SK-N-SH (cell line): ENCODE measurements around the gene AKT3. TPM values are rescaled to one million over a fixed set of nuclear protein-coding genes. Genes with fewer than 3 reads are reported as not detected.

Experiments used
- CTCF ChIA-PET: fragments of 300-600, 350-600 bp; formaldehyde crosslinking; extraction: SDS; loops from one replicate; lab custom pipeline; 2021; lab: Yijun Ruan, JAX
- POLR2A ChIA-PET: fragments of 350-600 bp; sonication (Branson Sonifier 250); formaldehyde crosslinking; extraction: SDS; loops from one replicate; lab custom pipeline; 2020; ENCODE audit warnings: antibody characterized with exemption, inconsistent platforms; lab: Yijun Ruan, JAX
- DNase-seq: peaks from one replicate; pipeline ENCODE4 v3.0.0; 2012
- H2AFZ ChIP-seq: fragments of 200-600 bp; sonication (generic); 2 replicates; pipeline ENCODE4 v1.8.1; 2016; ENCODE audit warnings: antibody characterized with exemption, mild to moderate bottlenecking, low read depth
- H3F3A ChIP-seq: fragments of 200-600 bp; sonication (generic); replicated peaks from 2 replicates; pipeline ENCODE3; 2016; ENCODE audit warnings: antibody characterized with exemption, mild to moderate bottlenecking; ENCODE audit not compliant: insufficient read depth
- H3K27ac ChIP-seq, 2 experiments: fragments of 200-500 bp in 1 of 2; fragments of 200-600 bp in 1 of 2; sonication (Bioruptor generic) in 1 of 2; sonication (generic), shearing (Covaris generic) in 1 of 2; 2 replicates each; pipeline versions ENCODE4 v1.5.1 to v1.6.1; 2014 to 2016; ENCODE audit warnings: low read depth in 2 of 2, inconsistent platforms in 1 of 2, low read length in 1 of 2, mild to moderate bottlenecking in 1 of 2, mixed read lengths in 1 of 2
- H3K27me3 ChIP-seq: fragments of 200-600 bp; sonication (generic), shearing (Covaris generic); 2 replicates; pipeline ENCODE4 v1.6.1; 2016; ENCODE audit warnings: mixed run types; ENCODE audit not compliant: insufficient read depth
- H3K36me3 ChIP-seq, 2 experiments: fragments of 200-500 bp in 1 of 2; fragments of 200-600 bp in 1 of 2; sonication (Bioruptor generic) in 1 of 2; sonication (generic) in 1 of 2; replicated peaks in 1 of 2; 2 replicates each; pipeline versions ENCODE3 to v1.5.1; 2014 to 2016; ENCODE audit warnings: low read length in 1 of 2, mild to moderate bottlenecking in 1 of 2; ENCODE audit not compliant: insufficient read depth in 2 of 2, control insufficient read depth in 1 of 2
- H3K4me1 ChIP-seq, 2 experiments: fragments of 200-500 bp in 1 of 2; fragments of 200-600 bp in 1 of 2; sonication (Bioruptor generic) in 1 of 2; sonication (generic), shearing (Covaris generic) in 1 of 2; 2 replicates each; pipeline versions ENCODE4 v1.5.1 to v1.6.1; 2014 to 2016; ENCODE audit warnings: low read depth in 1 of 2, low read length in 1 of 2, mixed run types in 1 of 2; ENCODE audit not compliant: insufficient read depth in 2 of 2, control insufficient read depth in 1 of 2
- H3K4me2 ChIP-seq: fragments of 200-600 bp; sonication (generic), shearing (Covaris generic); 2 replicates; pipeline ENCODE4 v1.6.1; 2017; ENCODE audit warnings: mixed run types
- H3K4me3 ChIP-seq, 2 experiments: fragments of 200-500 bp in 1 of 2; fragments of 200-600 bp in 1 of 2; sonication (Bioruptor generic) in 1 of 2; sonication (generic), shearing (Covaris generic) in 1 of 2; 2 replicates each; pipeline versions ENCODE4 v1.5.1 to v1.8.1; 2014 to 2016; ENCODE audit warnings: low read depth in 2 of 2, inconsistent platforms in 1 of 2, low read length in 1 of 2, mild to moderate bottlenecking in 1 of 2, mixed read lengths in 1 of 2, moderate library complexity in 1 of 2
- H3K79me2 ChIP-seq: fragments of 200-600 bp; sonication (generic); 2 replicates; pipeline ENCODE4 v1.8.1; 2017; ENCODE audit warnings: mild to moderate bottlenecking; ENCODE audit not compliant: insufficient read depth
- H3K9ac ChIP-seq: fragments of 200-600 bp; sonication (generic); 2 replicates; pipeline ENCODE4 v1.6.1; 2017; ENCODE audit warnings: mixed run types
- H3K9me2 ChIP-seq: fragments of 200-600 bp; sonication (generic); 2 replicates; pipeline ENCODE4 v1.6.1; 2017; ENCODE audit warnings: mixed run types
- H3K9me3 ChIP-seq: fragments of 200-600 bp; sonication (generic); 2 replicates; pipeline ENCODE4 v1.6.1; 2017; ENCODE audit warnings: mixed run types, mild to moderate bottlenecking, moderate library complexity
- H4K20me1 ChIP-seq: fragments of 200-600 bp; sonication (generic); 2 replicates; pipeline ENCODE4 v1.6.1; 2017; ENCODE audit warnings: mild to moderate bottlenecking, mixed run types; ENCODE audit not compliant: insufficient read depth
- CHD2 ChIP-seq: fragments of 150-350 bp; IDR thresholded peaks from 2 replicates; pipeline ENCODE4 v1.6.1; 2018; ENCODE audit warnings: low read length; ENCODE audit not compliant: partially characterized antibody
- ELF1 ChIP-seq: IDR thresholded peaks from 2 replicates; pipeline ENCODE4 v1.4.0; 2012
- EP300 ChIP-seq, 2 experiments: IDR thresholded peaks; 2 replicates each; pipeline versions ENCODE4 v1.4.0 to v1.6.1; 2012; ENCODE audit warnings: borderline replicate concordance in 1 of 2, low read depth in 1 of 2, low read length in 1 of 2
- EZH2phosphoT487 ChIP-seq: fragments of 200-600 bp; sonication (generic); IDR thresholded peaks from 2 replicates; pipeline ENCODE4 v1.6.1; 2017; ENCODE audit warnings: low read depth, mixed run types, mild to moderate bottlenecking, antibody characterized with exemption, moderate library complexity, borderline replicate concordance
- FOXJ3 ChIP-seq: sonication (generic); formaldehyde crosslinking; IDR thresholded peaks from 2 replicates; pipeline ENCODE4 v1.5.1; 2020; ENCODE audit warnings: mild to moderate bottlenecking, missing genetic modification reagents
- FOXM1 ChIP-seq: IDR thresholded peaks from 2 replicates; pipeline ENCODE4 v1.4.0; 2012; ENCODE audit warnings: low read depth, mild to moderate bottlenecking
- GABPA ChIP-seq: IDR thresholded peaks from 2 replicates; pipeline ENCODE4 v1.4.0; 2012; ENCODE audit warnings: low read depth, mild to moderate bottlenecking
- GATA2 ChIP-seq: sonication (generic); formaldehyde crosslinking; IDR thresholded peaks from 2 replicates; pipeline ENCODE4 v1.5.0; 2020; ENCODE audit warnings: mild to moderate bottlenecking, missing genetic modification reagents
- JUND ChIP-seq: IDR thresholded peaks from 2 replicates; pipeline ENCODE4 v1.4.0; 2012
- MEF2A ChIP-seq: IDR thresholded peaks from 2 replicates; pipeline ENCODE4 v1.4.0; 2012; ENCODE audit warnings: low read depth, borderline replicate concordance
- MXI1 ChIP-seq: IDR thresholded peaks from 2 replicates; pipeline ENCODE4 v1.6.1; 2012; ENCODE audit warnings: mild to moderate bottlenecking, low read depth, low read length, improper control_type of control experiment
- NFIC ChIP-seq: IDR thresholded peaks from 2 replicates; pipeline ENCODE4 v1.4.0; 2012; ENCODE audit warnings: borderline replicate concordance
- NRF1 ChIP-seq: IDR thresholded peaks from 2 replicates; pipeline ENCODE4 v1.6.1; 2012; ENCODE audit warnings: low read depth, mild to moderate bottlenecking, low read length
- RCOR1 ChIP-seq: fragments of 150-350 bp; IDR thresholded peaks from 2 replicates; pipeline ENCODE4 v1.6.1; 2017; ENCODE audit warnings: antibody characterized with exemption, low read length
- RFX5 ChIP-seq: IDR thresholded peaks from 2 replicates; pipeline ENCODE4 v1.6.1; 2012; ENCODE audit warnings: mild to moderate bottlenecking, improper control_type of control experiment, low read length
- RXRA ChIP-seq: IDR thresholded peaks from 2 replicates; pipeline ENCODE4 v1.4.0; 2012; ENCODE audit warnings: low read depth, mild to moderate bottlenecking, borderline replicate concordance
- SIN3A ChIP-seq: IDR thresholded peaks from 2 replicates; pipeline ENCODE4 v1.6.1; 2012; ENCODE audit warnings: low read depth, mild to moderate bottlenecking, low read length, moderate library complexity, borderline replicate concordance
- SMC3 ChIP-seq: IDR thresholded peaks from 2 replicates; pipeline ENCODE4 v1.6.1; 2012; ENCODE audit warnings: low read depth, low read length, improper control_type of control experiment
- TEAD4 ChIP-seq: IDR thresholded peaks from 2 replicates; pipeline ENCODE4 v1.4.0; 2012; ENCODE audit warnings: mild to moderate bottlenecking, borderline replicate concordance; ENCODE audit not compliant: insufficient read depth
- YY1 ChIP-seq: IDR thresholded peaks from 2 replicates; pipeline ENCODE4 v1.4.0; 2012; ENCODE audit warnings: low read depth, mild to moderate bottlenecking
- ZBTB33 ChIP-seq: IDR thresholded peaks from 2 replicates; pipeline ENCODE4 v1.4.0; 2012; ENCODE audit warnings: low read depth, borderline replicate concordance
- WGBS: methylation state at CpG from one replicate; pipeline ENCODE4 v1.1.6; 2017; ENCODE audit warnings: low lambda C conversion rate; 5-methylcytosine and 5-hydroxymethylcytosine counted together
- polyA plus RNA-seq, 3 experiments: library from polyadenylated mRNA; depleted of rRNA; stranded (reverse); fragments of >200 nt; gene quantifications; 2 replicates each; pipeline ENCODE4 v1.2.3, GENCODE V29; 2012
- TF ChIP-seq, protein P1 (sequence below): IDR thresholded peaks from 2 replicates; pipeline ENCODE4 v1.4.0; 2012; ENCODE audit warnings: low read depth

Gene AKT3
- polyA plus RNA-seq, 1 of the 3 experiments (the other 2 are of a cell fraction): 12.7 TPM

DNA sequence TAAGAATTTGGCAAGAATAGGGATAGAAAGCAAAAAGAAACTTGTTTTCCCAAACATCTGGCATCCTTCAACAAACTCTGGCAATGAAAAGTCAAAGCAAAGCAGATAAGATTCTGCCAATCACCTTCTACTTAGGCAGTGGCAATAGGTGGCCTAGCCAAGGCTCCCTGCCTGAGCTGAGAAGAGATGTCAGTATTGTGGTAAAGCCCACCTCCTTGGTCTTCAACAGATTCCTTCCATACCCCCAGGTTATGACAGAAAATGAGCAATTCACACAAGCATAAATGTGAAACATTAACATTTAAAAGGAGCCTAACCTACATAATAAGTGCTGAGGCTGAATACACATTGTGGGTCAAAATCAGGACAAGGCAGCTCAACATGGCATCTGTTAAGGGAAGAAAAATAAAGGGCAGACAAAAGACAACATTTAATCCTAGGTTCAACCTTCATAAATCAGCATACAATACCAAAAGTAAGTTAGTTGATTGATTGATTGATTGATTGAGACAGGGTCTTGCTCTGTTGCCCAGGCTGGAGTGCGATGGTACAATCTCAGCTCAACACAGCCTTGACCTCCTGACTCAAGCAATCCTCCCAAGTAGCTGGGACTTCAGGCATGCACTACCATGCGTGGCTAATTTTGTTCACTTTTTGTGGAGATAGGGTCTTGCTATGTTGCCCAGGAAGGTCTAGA, 123.1 kb downstream of the AKT3 start (continued):
- TF ChIP-seq RXRA (no peak), FOXM1 (no peak), JUND (no peak), FOXJ3 (no peak), CHD2 (no peak), YY1 (no peak), GABPA (no peak), RFX5 (no peak), TEAD4 (no peak), SMC3 (no peak), MXI1 (no peak), SIN3A (no peak), EZH2phosphoT487 (no peak)

DNA sequence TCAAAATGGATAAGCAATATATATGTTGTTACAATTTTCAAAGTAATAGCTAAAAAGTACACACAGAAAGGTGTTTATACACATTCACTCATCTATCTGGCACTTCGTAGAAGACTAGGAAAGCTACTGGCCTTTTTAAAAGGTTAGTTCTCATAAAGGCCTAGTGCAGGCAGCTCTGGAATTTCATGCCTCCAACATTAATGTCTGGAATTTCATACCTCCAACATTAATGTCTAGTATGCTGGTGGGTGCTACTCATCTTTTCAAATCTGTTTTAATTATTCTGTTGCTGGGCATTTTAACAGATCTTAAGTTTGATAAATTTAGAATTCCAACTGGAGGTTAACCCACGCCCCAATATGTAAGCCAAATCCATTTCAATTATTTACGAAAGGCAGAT, 124.2 kb downstream of the AKT3 start:
- no peaks in the 10 kb centered on the region for H4K20me1 ChIP-seq
- peaks cover 7% of the 10 kb centered on the region for H3F3A ChIP-seq
- H3K9me3 ChIP-seq: no peaks in the 10 kb centered on the region
- H3K9me2 ChIP-seq: no peaks in the 10 kb centered on the region
- H2AFZ ChIP-seq: no peak overlapping the region
- TF ChIP-seq YY1: no peak
- TF ChIP-seq, all 33 proteins: peak for 0
- no peak overlapping the region for H3K9ac ChIP-seq
- H3K4me1 ChIP-seq: peaks cover 0 to 3% of the 10 kb centered on the region in 2 experiments; a peak in 2 of 4 replicates
- 0 out of 4 replicates have a peak overlapping the region, but pooled peaks of 1 of the 2 experiments have one; percentile 14 for H3K27ac ChIP-seq
- H3K4me3 ChIP-seq: no peak overlapping the region
- peaks cover 0 to 2% of the 10 kb centered on the region in 2 experiments for H3K36me3 ChIP-seq
- H3K27me3 ChIP-seq: no peaks in the 10 kb centered on the region
- no peak for DNase-seq
- ChIA-PET POLR2A (no interaction called here), CTCF (no interaction called here)
- peaks cover 65% of the 10 kb centered on the region for H3K79me2 ChIP-seq
- H3K4me2 ChIP-seq: no peak overlapping the region
- 94% methylated on average over 3 of the region's 3 CpGs for WGBS

GRCh38 chr1:243725075-243725474, 125.0 kb downstream of the AKT3 start:
- H3K79me2 ChIP-seq: peaks cover 65% of the 10 kb centered on the region
- ChIA-PET CTCF (no interaction called here), POLR2A (no interaction called here)
- H3K27ac ChIP-seq: no peak overlapping the region
- no peak overlapping the region for H2AFZ ChIP-seq
- no peaks in the 10 kb centered on the region for H3K9me2 ChIP-seq
- peaks cover 0 to 2% of the 10 kb centered on the region in 2 experiments for H3K36me3 ChIP-seq
- H3K4me2 ChIP-seq: no peak overlapping the region
- H3K4me3 ChIP-seq: no peak overlapping the region
- no peaks in the 10 kb centered on the region for H3K27me3 ChIP-seq
- peaks cover 0 to 3% of the 10 kb centered on the region in 2 experiments; a peak in 1 of 4 replicates for H3K4me1 ChIP-seq
- H3K9me3 ChIP-seq: no peaks in the 10 kb centered on the region
- 70% methylated on average over 3 of the region's 3 CpGs for WGBS
- no peak for DNase-seq
- no peaks in the 10 kb centered on the region for H4K20me1 ChIP-seq
- no peak overlapping the region for H3K9ac ChIP-seq
- TF ChIP-seq FOXM1 (no peak), TEAD4 (no peak), YY1 (no peak), EP300 (IDR thresholded peaks at IDR 0.05; ENCODE audit: borderline replicate concordance in 1 of 2, low read depth in 1 of 2, low read length in 1 of 2) (no peak), CHD2 (no peak), FOXJ3 (no peak), RFX5 (no peak), RXRA (no peak), RCOR1 (no peak), MEF2A (no peak), GATA2 (no peak), NFIC (no peak), ZBTB33 (no peak), ELF1 (no peak), NRF1 (no peak)
- TF ChIP-seq, protein P1, sequence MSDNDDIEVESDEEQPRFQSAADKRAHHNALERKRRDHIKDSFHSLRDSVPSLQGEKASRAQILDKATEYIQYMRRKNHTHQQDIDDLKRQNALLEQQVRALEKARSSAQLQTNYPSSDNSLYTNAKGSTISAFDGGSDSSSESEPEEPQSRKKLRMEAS: no peak
- TF ChIP-seq, all 33 proteins: peak for 0
- peaks cover 7% of the 10 kb centered on the region for H3F3A ChIP-seq
